ENCODE data around the gene GATC.

Gene GATC

DNA sequence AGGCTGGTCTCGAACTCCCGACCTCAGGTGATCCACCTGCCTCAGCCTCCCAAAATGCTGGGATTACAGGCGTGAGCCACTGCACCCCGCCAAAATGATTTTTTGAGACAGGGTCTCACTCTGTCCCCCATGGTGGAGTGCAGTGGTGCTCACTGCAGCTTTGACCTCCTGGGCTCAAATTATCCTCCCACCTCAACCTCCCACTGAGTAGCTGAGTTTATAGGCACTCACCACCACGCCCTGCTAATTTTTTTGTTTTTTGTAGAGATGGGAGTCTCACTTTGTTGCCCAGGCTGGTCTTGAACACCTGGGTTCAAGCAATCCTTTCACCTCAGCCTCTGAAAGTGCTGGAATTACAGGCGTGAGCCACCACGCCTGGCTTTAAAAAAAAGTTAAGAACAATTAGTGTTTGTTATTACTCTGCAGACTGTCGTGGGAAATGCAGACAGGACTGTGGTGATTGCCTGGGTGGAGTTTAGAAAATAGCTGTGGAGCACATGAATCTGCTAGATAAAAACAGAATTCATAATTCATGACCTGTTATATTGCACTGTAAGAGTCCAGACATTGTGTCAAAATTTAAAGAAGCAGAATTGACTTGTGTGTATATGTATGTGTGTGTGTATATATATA lies 17.5 kb upstream of the GATC start:
- Histone ChIP-seq H3K27me3 (ENCODE audit: low read depth, low read length) (0 out of 2 replicates have a peak, but pooled peaks cover 4% of the 10 kb centered on the region), H4K20me1 (ENCODE audit: insufficient read depth, low read length) (no peaks in the 10 kb centered on the region), H3K79me2 (ENCODE audit: low read length) (no peaks in the 10 kb centered on the region), H3K4me1 (ENCODE audit: low read length) (peaks cover 5% of the 10 kb centered on the region; the same call in 1 of the 2 replicates), H3K9me3 (ENCODE audit: insufficient read depth, low read length) (no peaks in the 10 kb centered on the region), H3K4me2 (ENCODE audit: low read length) (no peak overlapping the region), H3K4me3 (ENCODE audit: low read length) (no peak overlapping the region), H2AFZ (ENCODE audit: low read depth, low read length) (no peak overlapping the region), H3K9ac (ENCODE audit: low read length) (no peak overlapping the region), H3K27ac (ENCODE audit: low read length) (no peak overlapping the region), H3K36me3 (replicated peaks; ENCODE audit: low read depth, low read length) (no peaks in the 10 kb centered on the region)
- TF ChIP-seq, protein P1, sequence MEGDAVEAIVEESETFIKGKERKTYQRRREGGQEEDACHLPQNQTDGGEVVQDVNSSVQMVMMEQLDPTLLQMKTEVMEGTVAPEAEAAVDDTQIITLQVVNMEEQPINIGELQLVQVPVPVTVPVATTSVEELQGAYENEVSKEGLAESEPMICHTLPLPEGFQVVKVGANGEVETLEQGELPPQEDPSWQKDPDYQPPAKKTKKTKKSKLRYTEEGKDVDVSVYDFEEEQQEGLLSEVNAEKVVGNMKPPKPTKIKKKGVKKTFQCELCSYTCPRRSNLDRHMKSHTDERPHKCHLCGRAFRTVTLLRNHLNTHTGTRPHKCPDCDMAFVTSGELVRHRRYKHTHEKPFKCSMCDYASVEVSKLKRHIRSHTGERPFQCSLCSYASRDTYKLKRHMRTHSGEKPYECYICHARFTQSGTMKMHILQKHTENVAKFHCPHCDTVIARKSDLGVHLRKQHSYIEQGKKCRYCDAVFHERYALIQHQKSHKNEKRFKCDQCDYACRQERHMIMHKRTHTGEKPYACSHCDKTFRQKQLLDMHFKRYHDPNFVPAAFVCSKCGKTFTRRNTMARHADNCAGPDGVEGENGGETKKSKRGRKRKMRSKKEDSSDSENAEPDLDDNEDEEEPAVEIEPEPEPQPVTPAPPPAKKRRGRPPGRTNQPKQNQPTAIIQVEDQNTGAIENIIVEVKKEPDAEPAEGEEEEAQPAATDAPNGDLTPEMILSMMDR (IDR thresholded peaks at IDR 0.05; ENCODE audit: low read depth, low read length): no peak
- no peak for TF ChIP-seq EZH2phosphoT487 (IDR thresholded peaks at IDR 0.05; ENCODE audit: low read depth)

DNA sequence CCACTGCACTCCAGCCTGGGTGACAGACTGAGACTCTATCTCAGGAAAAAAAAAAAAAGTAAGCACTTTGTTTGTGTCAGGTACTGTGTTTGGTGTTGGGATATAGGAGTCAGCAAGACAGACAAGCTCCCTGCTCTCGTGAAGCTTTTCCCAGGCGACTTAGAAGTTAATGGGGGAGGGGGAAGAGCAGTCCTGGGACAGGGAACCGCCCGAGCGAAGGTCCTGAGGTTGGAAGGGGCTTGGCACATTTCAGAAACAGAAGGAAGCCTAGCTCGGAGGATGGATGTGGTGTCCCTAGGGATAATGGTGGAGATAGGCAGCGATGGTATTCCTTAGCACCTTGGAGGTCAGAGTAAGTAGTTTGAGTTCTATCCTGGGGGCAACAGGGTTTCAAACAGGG lies 16.9 kb upstream of the GATC start:
- Histone ChIP-seq H3K4me3 (ENCODE audit: low read length) (no peak overlapping the region), H3K4me1 (ENCODE audit: low read length) (peaks cover 5% of the 10 kb centered on the region; the same call in 1 of the 2 replicates), H3K27me3 (ENCODE audit: low read depth, low read length) (0 out of 2 replicates have a peak, but pooled peaks cover 4% of the 10 kb centered on the region), H4K20me1 (ENCODE audit: insufficient read depth, low read length) (no peaks in the 10 kb centered on the region), H3K9ac (ENCODE audit: low read length) (no peak overlapping the region), H3K36me3 (replicated peaks; ENCODE audit: low read depth, low read length) (no peaks in the 10 kb centered on the region), H3K27ac (ENCODE audit: low read length) (no peak overlapping the region), H3K4me2 (ENCODE audit: low read length) (no peak overlapping the region), H3K79me2 (ENCODE audit: low read length) (no peaks in the 10 kb centered on the region), H2AFZ (ENCODE audit: low read depth, low read length) (no peak overlapping the region), H3K9me3 (ENCODE audit: insufficient read depth, low read length) (no peaks in the 10 kb centered on the region)
- TF ChIP-seq, protein P1 (IDR thresholded peaks at IDR 0.05; ENCODE audit: low read depth, low read length): no peak
- TF ChIP-seq EZH2phosphoT487 (IDR thresholded peaks at IDR 0.05; ENCODE audit: low read depth): no peak

DNA sequence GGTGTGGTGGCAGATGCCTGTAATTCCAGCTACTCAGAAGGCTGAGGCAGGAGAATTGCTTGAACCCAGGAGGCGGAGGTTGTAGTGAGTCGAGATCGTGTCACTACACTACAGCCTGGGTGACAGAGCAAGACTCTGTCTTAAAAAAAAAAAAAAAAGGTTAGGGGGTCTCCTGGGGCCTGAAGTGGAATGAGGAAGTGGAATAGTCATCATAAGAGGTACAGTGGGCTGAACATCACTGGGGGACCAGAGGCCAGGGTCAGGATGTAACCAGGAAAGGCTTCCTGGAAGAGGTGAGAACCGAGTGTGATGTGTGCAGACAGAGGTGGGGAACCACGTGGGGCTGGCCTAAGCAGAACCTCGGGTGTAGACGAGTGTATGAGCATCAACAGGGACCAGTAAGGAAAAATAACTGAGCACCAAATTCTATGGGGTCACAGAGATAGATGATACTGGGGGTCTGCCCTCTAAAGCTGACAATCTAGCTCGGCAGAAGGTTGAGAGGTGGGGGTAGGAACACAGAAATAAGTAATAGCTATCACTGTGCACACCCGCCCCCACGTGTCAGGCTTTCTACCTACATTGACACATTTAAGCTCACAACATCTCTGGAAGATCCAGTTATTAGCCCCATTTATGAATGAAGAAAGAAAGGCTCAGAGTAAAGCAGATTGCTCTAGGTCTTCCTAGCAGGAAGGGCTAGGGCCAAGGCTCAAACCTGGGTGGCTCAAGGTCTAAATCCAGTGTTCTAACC lies 13.3 kb upstream of the GATC start:
- H3K27me3 ChIP-seq (ENCODE audit: low read depth, low read length): 0 out of 2 replicates have a peak, but pooled peaks cover 4% of the 10 kb centered on the region
- H4K20me1 ChIP-seq (ENCODE audit: insufficient read depth, low read length): no peaks in the 10 kb centered on the region
- H3K9ac ChIP-seq (ENCODE audit: low read length): no peak overlapping the region
- H3K4me2 ChIP-seq (ENCODE audit: low read length): no peak overlapping the region
- no peak overlapping the region for H3K4me3 ChIP-seq (ENCODE audit: low read length)
- TF ChIP-seq, protein P1 (IDR thresholded peaks at IDR 0.05; ENCODE audit: low read depth, low read length): no peak
- no peak for TF ChIP-seq EZH2phosphoT487 (IDR thresholded peaks at IDR 0.05; ENCODE audit: low read depth)
- H3K9me3 ChIP-seq (ENCODE audit: insufficient read depth, low read length): no peaks in the 10 kb centered on the region
- H3K36me3 ChIP-seq (replicated peaks; ENCODE audit: low read depth, low read length): no peaks in the 10 kb centered on the region
- peak overlapping the region; percentile 98 for H2AFZ ChIP-seq (ENCODE audit: low read depth, low read length)
- peaks cover 8% of the 10 kb centered on the region; the same call in 1 of the 2 replicates for H3K4me1 ChIP-seq (ENCODE audit: low read length)
- peaks cover 4% of the 10 kb centered on the region; the same call in 1 of the 2 replicates for H3K79me2 ChIP-seq (ENCODE audit: low read length)
- no peak overlapping the region for H3K27ac ChIP-seq (ENCODE audit: low read length)
